PFSK-1 (cell line): ENCODE results near the gene MTFR1L.

Experiments used
- POLR2AphosphoS5 ChIP-seq: IDR thresholded peaks from 2 replicates; pipeline ENCODE4 v1.6.1; 2012; ENCODE audit warnings: low read depth, mild to moderate bottlenecking, control low read depth, low read length, moderate library complexity
- SIN3A ChIP-seq: IDR thresholded peaks from 2 replicates; pipeline ENCODE4 v1.6.1; 2012; ENCODE audit warnings: mild to moderate bottlenecking, low read length, moderate library complexity, borderline replicate concordance; ENCODE audit not compliant: insufficient read depth

- TF ChIP-seq SIN3A, result no peak
- no peak for TF ChIP-seq POLR2AphosphoS5
Measured at GRCh38 chr1:25875856-25876692, 56.3 kb downstream of the MTFR1L start.
